ENCODE results near the gene MRAP2.
"Not testable (repeated sequence)": the region's sequence is repeated elsewhere in the genome, so short reads cannot be mapped to it uniquely, and the experiment has no call there.

The MRAP2 gene

GRCh38 chr6:84032000-84032399, 1.6 kb upstream of the MRAP2 start:
- DNase-seq = not testable (repeated sequence)

- DNase-seq = no peak
These were observed 1.9 kb downstream of the MRAP2 start for GRCh38 chr6:84035484-84035883.

GRCh38 chr6:84037425-84038089, 4.0 kb downstream of the MRAP2 start:
- no peak for DNase-seq

GRCh38 chr6:84042603-84043002, 9.0 kb downstream of the MRAP2 start:
- no peak for DNase-seq

- no peak for DNase-seq
These were observed 10.0 kb downstream of the MRAP2 start for GRCh38 chr6:84043555-84043954.

GRCh38 chr6:84046755-84047154, 13.2 kb downstream of the MRAP2 start:
- DNase-seq = no peak

GRCh38 chr6:84048588-84048987, 15.0 kb downstream of the MRAP2 start:
- no peak for DNase-seq

- DNase-seq = no peak
These were observed 16.8 kb downstream of the MRAP2 start for GRCh38 chr6:84050408-84050807.

GRCh38 chr6:84052204-84052882, 18.8 kb downstream of the MRAP2 start:
- DNase-seq = peak; percentile 88

GRCh38 chr6:84052883-84053241, 19.3 kb downstream of the MRAP2 start:
- no peak for DNase-seq

GRCh38 chr6:84055647-84056046, 22.1 kb downstream of the MRAP2 start:
- DNase-seq = no peak

- no peak for DNase-seq
These were observed 24.3 kb downstream of the MRAP2 start for GRCh38 chr6:84057908-84058307.

GRCh38 chr6:84059082-84059481, 25.5 kb downstream of the MRAP2 start:
- no peak for DNase-seq

GRCh38 chr6:84061174-84061573, 27.6 kb downstream of the MRAP2 start:
- DNase-seq = no peak

- peak; percentile 73 for DNase-seq
These were observed 28.2 kb downstream of the MRAP2 start for GRCh38 chr6:84061613-84062398.

GRCh38 chr6:84062519-84063154, 29.1 kb downstream of the MRAP2 start:
- no peak for DNase-seq

- peak; percentile 18 for DNase-seq
These were observed 32.2 kb downstream of the MRAP2 start for GRCh38 chr6:84065693-84066290.

GRCh38 chr6:84066536-84066935, 33.0 kb downstream of the MRAP2 start:
- DNase-seq = no peak

GRCh38 chr6:84068873-84069272, 35.3 kb downstream of the MRAP2 start:
- not testable (repeated sequence) for DNase-seq

- DNase-seq = no peak
These were observed 38.9 kb downstream of the MRAP2 start for GRCh38 chr6:84072442-84072997.

- DNase-seq = no peak
These were observed 41.6 kb downstream of the MRAP2 start for GRCh38 chr6:84074988-84075781.

- no peak for DNase-seq
These were observed 44.1 kb downstream of the MRAP2 start for GRCh38 chr6:84077645-84078044.
